Fibroblast of lung (primary cell): ENCODE data around the gene FLT3.

ENCODE experiments used
- CTCF ChIP-seq, 2 donors: IDR thresholded peaks in 1 of 2; conservative IDR thresholded peaks in 1 of 2; 1 replicate in 1 of 2; 2 replicates in 1 of 2; pipeline ENCODE4 v1.5.1; 2011 to 2012; ENCODE audit warnings: low read length in 2 of 2, control low read depth in 1 of 2, inconsistent platforms in 1 of 2, low read depth in 1 of 2, mild to moderate bottlenecking in 1 of 2
- EZH2 ChIP-seq: IDR thresholded peaks from 2 replicates; pipeline ENCODE4 v1.5.1; 2012; ENCODE audit warnings: low read length, control low read depth, mild to moderate bottlenecking; ENCODE audit errors: missing control alignments

- TF ChIP-seq CTCF (conservative IDR thresholded peaks at IDR 0.05 in 1 of 2, IDR thresholded peaks at IDR 0.05 in 1 of 2; ENCODE audit: low read depth in 1 of 2, low read length in 2 of 2) = no peak
- no peak for TF ChIP-seq EZH2
Measured at GRCh38 chr13:27964741-27965323, 135.5 kb downstream of the FLT3 start.
